Skeletal muscle cell (primary cell): ENCODE data around the gene AADAT.
"Not testable (repeated sequence)": the region's sequence is repeated elsewhere in the genome, so short reads cannot be mapped to it uniquely, and the experiment has no call there.

Experiments
- DNase-seq: peaks from one replicate; pipeline ENCODE4 v3.0.0-alpha.2; 2010; ENCODE audit warnings: low read depth
- H3K4me3 ChIP-seq: 2 replicates; pipeline ENCODE4 v1.5.1; 2011; ENCODE audit warnings: low read depth, mild to moderate bottlenecking, control low read depth, low read length, moderate library complexity

The AADAT gene

GRCh38 chr4:170089668-170090351 lies at the start of gene AADAT:
AADAT (minus strand) TSS chr4:170089956; CDS start chr4:170089690, 266 bp downstream.
- DNase-seq = no peak
- H3K4me3 ChIP-seq = peak within 1 kb of the TSS; percentile 77

GRCh38 chr4:170138580-170139194 lies 48.9 kb upstream of the AADAT start:
- peak; percentile 32 for DNase-seq

GRCh38 chr4:170137927-170138326 lies 48.2 kb upstream of the AADAT start:
- no peak for DNase-seq
- H3K4me3 ChIP-seq = no peak overlapping the region

More at GRCh38 chr4:170138580-170139194, 48.9 kb upstream of the AADAT start:
- H3K4me3 ChIP-seq = no peak overlapping the region

GRCh38 chr4:170137466-170137865 lies 47.7 kb upstream of the AADAT start:
- no peak for DNase-seq
- H3K4me3 ChIP-seq = no peak overlapping the region

GRCh38 chr4:170134821-170135220 lies 45.1 kb upstream of the AADAT start:
- H3K4me3 ChIP-seq = no peak overlapping the region
- DNase-seq = no peak

- no peak for DNase-seq
- no peak overlapping the region for H3K4me3 ChIP-seq
Observed at GRCh38 chr4:170128219-170128804, 38.6 kb upstream of the AADAT start.

GRCh38 chr4:170127758-170128157 lies 38.0 kb upstream of the AADAT start:
- no peak for DNase-seq
- H3K4me3 ChIP-seq = no peak overlapping the region

- no peak for DNase-seq
- H3K4me3 ChIP-seq = no peak overlapping the region
Observed at GRCh38 chr4:170124406-170124805, 34.6 kb upstream of the AADAT start.

- no peak overlapping the region for H3K4me3 ChIP-seq
- DNase-seq = no peak
Observed at GRCh38 chr4:170122252-170122651, 32.5 kb upstream of the AADAT start.

GRCh38 chr4:170114636-170115035 lies 24.9 kb upstream of the AADAT start:
- DNase-seq = no peak
- no peak overlapping the region for H3K4me3 ChIP-seq

- H3K4me3 ChIP-seq, DNase-seq: not testable (repeated sequence)
Observed at GRCh38 chr4:170114183-170114582, 24.4 kb upstream of the AADAT start.

GRCh38 chr4:170111546-170111945 lies 21.8 kb upstream of the AADAT start:
- no peak overlapping the region for H3K4me3 ChIP-seq
- no peak for DNase-seq

GRCh38 chr4:170111085-170111484 lies 21.3 kb upstream of the AADAT start:
- DNase-seq = no peak
- no peak overlapping the region for H3K4me3 ChIP-seq

GRCh38 chr4:170110285-170110672 lies 20.5 kb upstream of the AADAT start:
- no peak overlapping the region for H3K4me3 ChIP-seq
- no peak for DNase-seq

- H3K4me3 ChIP-seq = peak overlapping the region; percentile 22
- peak; percentile 45 for DNase-seq
Observed at GRCh38 chr4:170109586-170110284, 20.0 kb upstream of the AADAT start.

- no peak for DNase-seq
- H3K4me3 ChIP-seq = no peak overlapping the region
Observed at GRCh38 chr4:170106900-170107299, 17.1 kb upstream of the AADAT start.

GRCh38 chr4:170102426-170102825 lies 12.7 kb upstream of the AADAT start:
- no peak for DNase-seq
- no peak overlapping the region for H3K4me3 ChIP-seq

- DNase-seq, H3K4me3 ChIP-seq: not testable (repeated sequence)
Observed at GRCh38 chr4:170098171-170098570, 8.4 kb upstream of the AADAT start.

- H3K4me3 ChIP-seq = no peak overlapping the region
- DNase-seq = no peak
Observed at GRCh38 chr4:170097681-170098080, 7.9 kb upstream of the AADAT start.

- H3K4me3 ChIP-seq = no peak overlapping the region
- no peak for DNase-seq
Observed at GRCh38 chr4:170093973-170094535, 4.3 kb upstream of the AADAT start.
